Smooth muscle cell (in vitro differentiated cells): Measurements from ENCODE around the gene IL20RB. TPM values are rescaled to one million over a fixed set of nuclear protein-coding genes. Genes with fewer than 3 reads are reported as not detected.

Experiments
- DNase-seq: peaks from one replicate; lab custom pipeline; 2025; ENCODE audit not compliant: unreplicated experiment; lab: John Stamatoyannopoulos, UW
- H2AFZ ChIP-seq: fragments of 200-600 bp; sonication (generic); 2 replicates; pipeline ENCODE4 v1.6.0; 2016; ENCODE audit warnings: antibody characterized with exemption, low read depth, mild to moderate bottlenecking
- H3F3A ChIP-seq: fragments of 200-600 bp; sonication (generic); 2 replicates; pipeline ENCODE4 v1.6.0; 2017; ENCODE audit warnings: antibody characterized with exemption, low read depth
- H3K27ac ChIP-seq: fragments of 200-600 bp; sonication (generic); 2 replicates; pipeline ENCODE4 v1.5.1; 2016; ENCODE audit warnings: low read depth, mild to moderate bottlenecking
- H3K27me3 ChIP-seq: fragments of 200-600 bp; sonication (generic); 2 replicates; pipeline ENCODE4 v1.6.1; 2016; ENCODE audit warnings: low read depth, mild to moderate bottlenecking
- H3K36me3 ChIP-seq: fragments of 200-600 bp; sonication (generic); 2 replicates; pipeline ENCODE4 v1.5.1; 2016; ENCODE audit warnings: low read depth
- H3K4me1 ChIP-seq: fragments of 200-600 bp; sonication (generic); 2 replicates; pipeline ENCODE4 v1.5.1; 2016; ENCODE audit warnings: low read depth
- H3K4me2 ChIP-seq: fragments of 200-600 bp; sonication (generic); 2 replicates; pipeline ENCODE4 v1.6.0; 2016; ENCODE audit warnings: mild to moderate bottlenecking
- H3K4me3 ChIP-seq: fragments of 200-600 bp; sonication (generic); 2 replicates; pipeline ENCODE4 v1.5.1; 2016; ENCODE audit warnings: mild to moderate bottlenecking
- H3K79me2 ChIP-seq: fragments of 200-600 bp; sonication (generic); 2 replicates; pipeline ENCODE4 v1.6.0; 2016; ENCODE audit warnings: low read depth, mild to moderate bottlenecking
- H3K9ac ChIP-seq: fragments of 200-600 bp; sonication (generic); 2 replicates; pipeline ENCODE4 v1.6.0; 2016; ENCODE audit warnings: low read depth
- H3K9me3 ChIP-seq: fragments of 200-600 bp; sonication (generic); replicated peaks from 2 replicates; pipeline ENCODE4 v1.5.1; 2016; ENCODE audit warnings: low read depth
- H4K20me1 ChIP-seq: fragments of 200-600 bp; sonication (generic); 2 replicates; pipeline ENCODE4 v1.6.0; 2016; ENCODE audit warnings: low read depth
- CTCF ChIP-seq: fragments of 200-600 bp; sonication (generic); IDR thresholded peaks from 2 replicates; pipeline ENCODE4 v1.5.1; 2017; ENCODE audit warnings: borderline replicate concordance, mild to moderate bottlenecking, antibody characterized with exemption; ENCODE audit not compliant: insufficient read depth, poor library complexity, severe bottlenecking
- WGBS: methylation state at CpG from one replicate; pipeline ENCODE4 v1.1.7; 2016; ENCODE audit warnings: low lambda C conversion rate; 5-methylcytosine and 5-hydroxymethylcytosine counted together
- polyA plus RNA-seq: library from polyadenylated mRNA; unstranded; fragments of >200 nt; fragmentation: Nextera tagmentation; extraction: Ambion mirVana; gene quantifications from 2 replicates; pipeline ENCODE4 v1.2.1, GENCODE V29; 2016
- total RNA-seq: library from RNA; depleted of rRNA; stranded (reverse); fragments of >200 nt; gene quantifications from 2 replicates; pipeline ENCODE4 v1.2.3, GENCODE V29; 2014

Gene IL20RB
- total and polyA plus RNA-seq, 2 experiments from 2014 or later = 1.7 TPM

- H3F3A ChIP-seq = no peaks in the 10 kb centered on the region
- DNase-seq = no peak
- no peak overlapping the region for H3K9ac ChIP-seq
- no peak overlapping the region for H3K4me2 ChIP-seq
- no peaks in the 10 kb centered on the region for H3K9me3 ChIP-seq
- H2AFZ ChIP-seq = no peak overlapping the region
- peaks cover 74% of the 10 kb centered on the region for H3K79me2 ChIP-seq
- peaks cover 32% of the 10 kb centered on the region for H4K20me1 ChIP-seq
- peak overlapping the region; percentile 13 for H3K27ac ChIP-seq
- H3K27me3 ChIP-seq = no peaks in the 10 kb centered on the region
- TF ChIP-seq CTCF = no peak
- 68% methylated on average over 4 of the region's 4 CpGs for WGBS
- no peak overlapping the region for H3K4me3 ChIP-seq
- no peaks in the 10 kb centered on the region for H3K36me3 ChIP-seq
- H3K4me1 ChIP-seq = no peaks in the 10 kb centered on the region
Measured at GRCh38 chr3:136929977-136930670, 27.7 kb upstream of the IL20RB start.

- H3K79me2 ChIP-seq = peaks cover 74% of the 10 kb centered on the region
Measured at GRCh38 chr3:136931606-136932005, 26.2 kb upstream of the IL20RB start.

GRCh38 chr3:136932523-136932922 is 25.3 kb upstream of the IL20RB start:
- peaks cover 8% of the 10 kb centered on the region for H3K36me3 ChIP-seq
- H3K9me3 ChIP-seq = no peaks in the 10 kb centered on the region
- H3F3A ChIP-seq = peaks cover under 1% of the 10 kb centered on the region
- DNase-seq = no peak
- no peaks in the 10 kb centered on the region for H3K27me3 ChIP-seq
- no peak overlapping the region for H3K4me2 ChIP-seq
- no peaks in the 10 kb centered on the region for H3K4me1 ChIP-seq
- WGBS = 87% methylated on average over 1 of the region's 1 CpG
- H3K9ac ChIP-seq = no peak overlapping the region
- no peak overlapping the region for H3K4me3 ChIP-seq
- peaks cover 76% of the 10 kb centered on the region for H3K79me2 ChIP-seq
- TF ChIP-seq CTCF = no peak
- H3K27ac ChIP-seq = no peak overlapping the region
- no peak overlapping the region for H2AFZ ChIP-seq
- H4K20me1 ChIP-seq = peaks cover 11% of the 10 kb centered on the region

More at GRCh38 chr3:136931606-136932005, 26.2 kb upstream of the IL20RB start:
- no peak for TF ChIP-seq CTCF
- Histone ChIP-seq H4K20me1 (peaks cover 19% of the 10 kb centered on the region), H3F3A (no peaks in the 10 kb centered on the region), H2AFZ (no peak overlapping the region), H3K4me2 (no peak overlapping the region), H3K36me3 (peaks cover 3% of the 10 kb centered on the region), H3K4me3 (no peak overlapping the region), H3K27me3 (no peaks in the 10 kb centered on the region), H3K9ac (no peak overlapping the region), H3K9me3 (no peaks in the 10 kb centered on the region), H3K4me1 (no peaks in the 10 kb centered on the region), H3K27ac (no peak overlapping the region)
- DNase-seq = no peak
- 95% methylated on average over 4 of the region's 4 CpGs for WGBS
